ENCODE data around the gene SPATA12. TPM values are rescaled to one million over a fixed set of nuclear protein-coding genes. Genes with fewer than 3 reads are reported as not detected.
A peak's percentile ranks its signal among the peaks of the same experiment; 100 is the strongest.

Gene SPATA12
- total and polyA plus RNA-seq, 5 experiments from 2014 or later: not detected

- no peaks in the 10 kb centered on the region for H3K36me3 Mint-ChIP-seq
- ATAC-seq (no peak), DNase-seq (no peak)
- no peak overlapping the region for H3K4me3 Mint-ChIP-seq
- H3K27ac Mint-ChIP-seq: no peak overlapping the region
- no peaks in the 10 kb centered on the region for H3K9me3 Mint-ChIP-seq
- peaks cover 0 to 5% (median 3%) of the 10 kb centered on the region in 5 donors for H3K27me3 Mint-ChIP-seq
- H3K4me1 Mint-ChIP-seq: no peaks in the 10 kb centered on the region
- POLR2A ChIA-PET: no interaction called here
Observed at GRCh38 chr3:57110214-57110613, 49.8 kb downstream of the SPATA12 start.

- ATAC-seq (no peak), DNase-seq (no peak)
- Mint-ChIP-seq H3K4me1 (no peaks in the 10 kb centered on the region), H3K36me3 (no peaks in the 10 kb centered on the region), H3K9me3 (no peaks in the 10 kb centered on the region), H3K27me3 (peaks cover 0 to 5% (median 3%) of the 10 kb centered on the region in 5 donors), H3K27ac (peak overlapping the region in 1 of 10 donors; percentile 29), H3K4me3 (no peak overlapping the region)
- POLR2A ChIA-PET: no interaction called here
Observed at GRCh38 chr3:57110798-57111197, 50.3 kb downstream of the SPATA12 start.

GRCh38 chr3:57112206-57112605, 51.7 kb downstream of the SPATA12 start:
- no peak overlapping the region for H3K27ac Mint-ChIP-seq
- POLR2A ChIA-PET: no interaction called here
- H3K4me1 Mint-ChIP-seq: no peaks in the 10 kb centered on the region
- no peaks in the 10 kb centered on the region for H3K36me3 Mint-ChIP-seq
- no peaks in the 10 kb centered on the region for H3K9me3 Mint-ChIP-seq
- ATAC-seq: no peak
- no peak overlapping the region for H3K4me3 Mint-ChIP-seq
- peaks cover 0 to 5% (median 3%) of the 10 kb centered on the region in 5 donors for H3K27me3 Mint-ChIP-seq
- no peak for DNase-seq

GRCh38 chr3:57116501-57116900, 56.0 kb downstream of the SPATA12 start:
- H3K27me3 Mint-ChIP-seq: peaks cover 1 to 7% (median 2%) of the 10 kb centered on the region in 5 donors
- H3K36me3 Mint-ChIP-seq: no peaks in the 10 kb centered on the region
- DNase-seq: no peak
- no peak overlapping the region for H3K27ac Mint-ChIP-seq
- H3K4me3 Mint-ChIP-seq: no peak overlapping the region
- H3K9me3 Mint-ChIP-seq: no peaks in the 10 kb centered on the region
- no peak for ATAC-seq
- no peaks in the 10 kb centered on the region for H3K4me1 Mint-ChIP-seq
- POLR2A ChIA-PET: no interaction called here

GRCh38 chr3:57118254-57118653, 57.8 kb downstream of the SPATA12 start:
- ATAC-seq (no peak), DNase-seq (no peak)
- POLR2A ChIA-PET: no interaction called here
- no peaks in the 10 kb centered on the region for H3K9me3 Mint-ChIP-seq
- no peaks in the 10 kb centered on the region for H3K4me1 Mint-ChIP-seq
- peaks cover 2 to 14% (median 4%) of the 10 kb centered on the region in 5 donors for H3K27me3 Mint-ChIP-seq
- H3K36me3 Mint-ChIP-seq: no peaks in the 10 kb centered on the region
- no peak overlapping the region for H3K27ac Mint-ChIP-seq
- H3K4me3 Mint-ChIP-seq: no peak overlapping the region

GRCh38 chr3:57120040-57120439, 59.6 kb downstream of the SPATA12 start:
- no peak overlapping the region for H3K4me3 Mint-ChIP-seq
- no peaks in the 10 kb centered on the region for H3K36me3 Mint-ChIP-seq
- ATAC-seq (no peak), DNase-seq (no peak)
- POLR2A ChIA-PET: no interaction called here
- peaks cover 0 to 14% (median 6%) of the 10 kb centered on the region in 5 donors for H3K27me3 Mint-ChIP-seq
- no peaks in the 10 kb centered on the region for H3K9me3 Mint-ChIP-seq
- no peaks in the 10 kb centered on the region for H3K4me1 Mint-ChIP-seq
- H3K27ac Mint-ChIP-seq: no peak overlapping the region

- POLR2A ChIA-PET: no interaction called here
- Mint-ChIP-seq H3K27ac (no peak overlapping the region), H3K9me3 (no peaks in the 10 kb centered on the region), H3K36me3 (no peaks in the 10 kb centered on the region), H3K27me3 (peaks cover 0 to 14% (median 6%) of the 10 kb centered on the region in 5 donors), H3K4me1 (no peaks in the 10 kb centered on the region), H3K4me3 (no peak overlapping the region)
- DNase-seq (no peak), ATAC-seq (no peak)
Observed at GRCh38 chr3:57120451-57121174, 60.1 kb downstream of the SPATA12 start.

Other genes starting within 250 kb of the SPATA12 start
- gene IL17RD, start 104.7 kb downstream of the SPATA12 start, total RNA-seq: not detected
- gene IL17RD, start 104.7 kb downstream of the SPATA12 start, polyA plus RNA-seq: not detected
- gene HESX1, start 139.3 kb downstream of the SPATA12 start, total RNA-seq: under 1 TPM in 1 of 2 experiments, not detected in 1; 0.39 TPM
- under 1 TPM in 2 of 3 donors, not detected in 1; 0.27 to 0.87 TPM for gene HESX1, start 139.3 kb downstream of the SPATA12 start, polyA plus RNA-seq
- 10 to 100 TPM; 34.7 to 36.2 TPM for gene APPL1, start 167.1 kb downstream of the SPATA12 start, total RNA-seq
- gene APPL1, start 167.1 kb downstream of the SPATA12 start, polyA plus RNA-seq: 10 to 100 TPM; 42.3 to 49.3 (median 46.1) TPM
- gene ASB14, start 232.0 kb downstream of the SPATA12 start, total RNA-seq: not detected
- under 1 TPM; 0.08 to 0.90 (median 0.10) TPM for gene ASB14, start 232.0 kb downstream of the SPATA12 start, polyA plus RNA-seq